SU-DHL-6 (cell line): ENCODE results near the gene KAT6B.

ENCODE experiments used
- H2AFZ ChIP-seq: fragments of 200-600 bp; sonication (generic); 2 replicates; pipeline ENCODE4 v1.6.1; 2014; ENCODE audit warnings: low read depth, mild to moderate bottlenecking, moderate library complexity, mixed read lengths, antibody characterized with exemption, low read length; ENCODE audit not compliant: severe bottlenecking
- H3F3A ChIP-seq: fragments of 200-600 bp; shearing (Covaris generic); 2 replicates; pipeline ENCODE4 v1.6.0; 2016; ENCODE audit warnings: antibody characterized with exemption, mild to moderate bottlenecking; ENCODE audit not compliant: insufficient read depth
- H3K27ac ChIP-seq: fragments of 200-600 bp; sonication (generic); 2 replicates; pipeline ENCODE4 v1.5.1; 2016; ENCODE audit warnings: low read depth, mild to moderate bottlenecking, low read length, moderate library complexity, mixed read lengths
- H3K27me3 ChIP-seq: fragments of 200-600 bp; sonication (generic), shearing (Covaris generic); 2 replicates; pipeline ENCODE4 v1.6.0; 2014; ENCODE audit warnings: mild to moderate bottlenecking, low read length
- H3K36me3 ChIP-seq: fragments of 200-600 bp; sonication (generic); 2 replicates; pipeline ENCODE4 v1.6.1; 2014; ENCODE audit warnings: mild to moderate bottlenecking, low read length, mixed read lengths
- H3K4me2 ChIP-seq: fragments of 300-600, 200-600 bp; shearing (Covaris generic), sonication (generic); 2 replicates; pipeline ENCODE4 v1.6.0; 2014; ENCODE audit warnings: low read length, low read depth, mild to moderate bottlenecking; ENCODE audit not compliant: poor library complexity, severe bottlenecking
- H3K4me3 ChIP-seq: fragments of 200-600 bp; sonication (generic); 2 replicates; pipeline ENCODE4 v1.5.1; 2014; ENCODE audit warnings: antibody characterized with exemption, low read length, mild to moderate bottlenecking, mixed read lengths; ENCODE audit not compliant: insufficient read depth, poor library complexity, severe bottlenecking
- H3K79me2 ChIP-seq: fragments of 200-600 bp; sonication (generic); 2 replicates; pipeline ENCODE4 v1.6.1; 2014; ENCODE audit warnings: mild to moderate bottlenecking, low read length, moderate library complexity; ENCODE audit not compliant: insufficient read depth
- H3K9ac ChIP-seq: fragments of 200-600 bp; sonication (generic); 2 replicates; pipeline ENCODE4 v1.7.0; 2014; ENCODE audit warnings: mild to moderate bottlenecking, low read length
- H3K9me2 ChIP-seq: fragments of 200-600 bp; sonication (generic); replicated peaks from 2 replicates; pipeline ENCODE4 v1.6.1; 2014; ENCODE audit warnings: low read length; ENCODE audit not compliant: insufficient read depth
- H3K9me3 ChIP-seq: fragments of 200-600 bp; sonication (generic); 2 replicates; pipeline ENCODE4 v1.6.1; 2014; ENCODE audit warnings: low read length, mixed read lengths; ENCODE audit not compliant: insufficient read depth
- H4K20me1 ChIP-seq: fragments of 200-600 bp; sonication (generic); 2 replicates; pipeline ENCODE4 v1.6.1; 2014; ENCODE audit warnings: low read depth, mild to moderate bottlenecking, antibody characterized with exemption, low read length, moderate library complexity, mixed read lengths
- EZH2phosphoT487 ChIP-seq: fragments of 200-600 bp; sonication (generic), shearing (Covaris generic); conservative IDR thresholded peaks from 2 replicates; pipeline ENCODE4 v1.6.1; 2018; ENCODE audit warnings: mild to moderate bottlenecking, antibody characterized with exemption, low read length, moderate library complexity, mixed read lengths
- TF ChIP-seq, protein P1 (sequence below): fragments of 200-600 bp; sonication (generic); IDR thresholded peaks from one replicate; pipeline ENCODE4 v1.5.1; 2017; ENCODE audit warnings: antibody characterized with exemption, mild to moderate bottlenecking, low read length, moderate library complexity; ENCODE audit not compliant: insufficient read depth, poor library complexity, severe bottlenecking

The KAT6B gene

GRCh38 chr10:74868392-74868977 is 42.1 kb downstream of the KAT6B start:
- no peaks in the 10 kb centered on the region for H3K9me3 ChIP-seq
- 0 out of 2 replicates have a peak, but pooled peaks cover 5% of the 10 kb centered on the region for H3K79me2 ChIP-seq
- H3K9ac ChIP-seq = no peak overlapping the region
- no peaks in the 10 kb centered on the region for H3K36me3 ChIP-seq
- no peaks in the 10 kb centered on the region for H3K9me2 ChIP-seq
- no peak overlapping the region for H3K27ac ChIP-seq
- H2AFZ ChIP-seq = no peak overlapping the region
- H4K20me1 ChIP-seq = no peaks in the 10 kb centered on the region; the same call in 1 of the 2 replicates
- H3F3A ChIP-seq = no peaks in the 10 kb centered on the region
- H3K27me3 ChIP-seq = no peaks in the 10 kb centered on the region
- H3K4me2 ChIP-seq = no peak overlapping the region
- no peak for TF ChIP-seq EZH2phosphoT487
- TF ChIP-seq, protein P1, sequence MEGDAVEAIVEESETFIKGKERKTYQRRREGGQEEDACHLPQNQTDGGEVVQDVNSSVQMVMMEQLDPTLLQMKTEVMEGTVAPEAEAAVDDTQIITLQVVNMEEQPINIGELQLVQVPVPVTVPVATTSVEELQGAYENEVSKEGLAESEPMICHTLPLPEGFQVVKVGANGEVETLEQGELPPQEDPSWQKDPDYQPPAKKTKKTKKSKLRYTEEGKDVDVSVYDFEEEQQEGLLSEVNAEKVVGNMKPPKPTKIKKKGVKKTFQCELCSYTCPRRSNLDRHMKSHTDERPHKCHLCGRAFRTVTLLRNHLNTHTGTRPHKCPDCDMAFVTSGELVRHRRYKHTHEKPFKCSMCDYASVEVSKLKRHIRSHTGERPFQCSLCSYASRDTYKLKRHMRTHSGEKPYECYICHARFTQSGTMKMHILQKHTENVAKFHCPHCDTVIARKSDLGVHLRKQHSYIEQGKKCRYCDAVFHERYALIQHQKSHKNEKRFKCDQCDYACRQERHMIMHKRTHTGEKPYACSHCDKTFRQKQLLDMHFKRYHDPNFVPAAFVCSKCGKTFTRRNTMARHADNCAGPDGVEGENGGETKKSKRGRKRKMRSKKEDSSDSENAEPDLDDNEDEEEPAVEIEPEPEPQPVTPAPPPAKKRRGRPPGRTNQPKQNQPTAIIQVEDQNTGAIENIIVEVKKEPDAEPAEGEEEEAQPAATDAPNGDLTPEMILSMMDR = no peak
- H3K4me3 ChIP-seq = no peak overlapping the region

DNA sequence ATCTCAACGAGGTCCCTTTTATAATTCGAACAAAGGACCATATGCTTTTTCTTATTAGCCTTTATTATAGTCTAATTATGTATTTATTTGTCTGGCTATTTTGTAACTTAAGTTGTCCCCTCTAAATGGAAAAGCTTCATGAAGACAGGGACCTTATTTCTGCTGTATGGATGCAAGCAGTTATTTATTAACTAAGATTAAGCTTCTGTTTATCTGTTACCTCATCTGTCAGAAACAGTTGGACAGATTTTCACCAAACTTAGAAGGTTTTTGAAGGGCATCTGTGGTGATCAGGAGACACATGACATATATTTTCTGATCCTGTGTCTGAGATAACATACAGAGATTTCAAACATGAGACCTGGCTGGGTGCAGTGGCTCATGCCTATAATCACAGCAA is 43.2 kb downstream of the KAT6B start:
- Histone ChIP-seq H3K4me3 (no peak overlapping the region), H3K27ac (no peak overlapping the region), H3K79me2 (0 out of 2 replicates have a peak, but pooled peaks cover 5% of the 10 kb centered on the region), H4K20me1 (no peaks in the 10 kb centered on the region; the same call in 1 of the 2 replicates), H3F3A (no peaks in the 10 kb centered on the region), H3K9ac (no peak overlapping the region), H3K36me3 (no peaks in the 10 kb centered on the region), H3K9me3 (no peaks in the 10 kb centered on the region), H3K9me2 (no peaks in the 10 kb centered on the region), H3K27me3 (no peaks in the 10 kb centered on the region), H2AFZ (no peak overlapping the region), H3K4me2 (no peak overlapping the region)
- TF ChIP-seq, protein P1 = no peak
- TF ChIP-seq EZH2phosphoT487 = no peak

- H3K4me2 ChIP-seq = no peak overlapping the region
- no peak overlapping the region for H3K9ac ChIP-seq
- H3F3A ChIP-seq = no peaks in the 10 kb centered on the region
- no peak for TF ChIP-seq EZH2phosphoT487
- TF ChIP-seq, protein P1 = no peak
- no peaks in the 10 kb centered on the region for H3K27me3 ChIP-seq
- H4K20me1 ChIP-seq = no peaks in the 10 kb centered on the region; the same call in 1 of the 2 replicates
- no peak overlapping the region for H3K4me3 ChIP-seq
- no peaks in the 10 kb centered on the region for H3K9me3 ChIP-seq
- no peaks in the 10 kb centered on the region for H3K36me3 ChIP-seq
- H3K79me2 ChIP-seq = 0 out of 2 replicates have a peak, but pooled peaks cover 5% of the 10 kb centered on the region
- no peak overlapping the region for H3K27ac ChIP-seq
- H2AFZ ChIP-seq = no peak overlapping the region
- no peaks in the 10 kb centered on the region for H3K9me2 ChIP-seq
These were observed 43.8 kb downstream of the KAT6B start for GRCh38 chr10:74870191-74870590.
